T47D (cell line): Measurements from ENCODE around the gene MPP3.

Experiments used
- DNase-seq, 2 experiments: peaks; one replicate each; pipeline versions ENCODE4 v3.0.0 to v3.0.0-alpha.2; 2011 to 2012; ENCODE audit warnings: low read depth in 1 of 2, low spot score in 1 of 2
- JUND ChIP-seq: IDR thresholded peaks from 2 replicates; pipeline ENCODE4 v1.6.1; 2012; ENCODE audit warnings: low read depth
- in situ Hi-C: cut with HindIII; loops from 2 replicates; pipeline ENCODE4 v1.10.0; 2016; ENCODE audit warnings: low sequenced_read_pairs, low pct_unique_long_range_greater_than_20kb

Gene MPP3

GRCh38 chr17:43784068-43784467 is 48.9 kb downstream of the MPP3 start:
- DNase-seq = no peak
- in situ Hi-C loops = no loop called here
- no peak for TF ChIP-seq JUND

- DNase-seq = no peak
- in situ Hi-C loops = no loop called here
- no peak for TF ChIP-seq JUND
Measured at GRCh38 chr17:43782913-43783680, 49.8 kb downstream of the MPP3 start.

GRCh38 chr17:43780135-43780534 is 52.8 kb downstream of the MPP3 start, which contains the start of gene CFAP97D1:
TSS of gene CFAP97D1 (plus strand) at chr17:43780435. CDS start at chr17:43780463, 28 bp downstream.
- in situ Hi-C loops = no loop called here
- TF ChIP-seq JUND = no peak
- DNase-seq = no peak

- no peak for DNase-seq
- no peak for TF ChIP-seq JUND
- in situ Hi-C loops = no loop called here
Measured at GRCh38 chr17:43779145-43780125, 53.5 kb downstream of the MPP3 start.

- peak; percentile 91 to 98 for DNase-seq
- in situ Hi-C loops = no loop called here
- 0 out of 2 replicates have a peak, but pooled peaks have one; percentile 73 for TF ChIP-seq JUND
Measured at GRCh38 chr17:43778337-43779144, 54.4 kb downstream of the MPP3 start, which contains the start of gene DUSP3. TSS of gene DUSP3 (minus strand) at chr17:43778977. CDS start at chr17:43778924, 53 bp downstream.

GRCh38 chr17:43774304-43775250 is 58.4 kb downstream of the MPP3 start:
- in situ Hi-C loops = no loop called here
- no peak for TF ChIP-seq JUND
- no peak for DNase-seq

GRCh38 chr17:43772877-43773648 is 59.9 kb downstream of the MPP3 start:
- no peak for DNase-seq
- TF ChIP-seq JUND = no peak
- in situ Hi-C loops = no loop called here

GRCh38 chr17:43771463-43771862 is 61.5 kb downstream of the MPP3 start:
- in situ Hi-C loops = no loop called here
- DNase-seq = no peak
- TF ChIP-seq JUND = no peak

- no peak for DNase-seq
- in situ Hi-C loops = no loop called here
- TF ChIP-seq JUND = no peak
Measured at GRCh38 chr17:43770957-43771356, 62.0 kb downstream of the MPP3 start.

- DNase-seq = no peak
- in situ Hi-C loops = no loop called here
- no peak for TF ChIP-seq JUND
Measured at GRCh38 chr17:43769859-43770258, 63.1 kb downstream of the MPP3 start.

GRCh38 chr17:43769426-43769825 is 63.5 kb downstream of the MPP3 start:
- DNase-seq = no peak
- TF ChIP-seq JUND = no peak
- in situ Hi-C loops = no loop called here
